ENCODE data around the gene GATA2. TPM values are rescaled to one million over a fixed set of nuclear protein-coding genes. Genes with fewer than 3 reads are reported as not detected.

Gene GATA2
- polyA plus RNA-seq, 3 donors = 0.07 to 0.36 TPM; not detected in 1

- 94% methylated on average over 10 of the region's 10 CpGs for WGBS (ENCODE audit: insufficient coverage)
- H3K4me2 ChIP-seq (replicated peaks; ENCODE audit: extremely low read depth, low read length, poor library complexity, severe bottlenecking) = no peak overlapping the region
- peaks cover 17% of the 10 kb centered on the region for H3K4me1 Mint-ChIP-seq
- H3K36me3 ChIP-seq (replicated peaks in 1 of 2; ENCODE audit: control insufficient read depth in 1 of 2, insufficient read depth in 2 of 2, low read length in 2 of 2) = no peaks in the 10 kb centered on the region
- peaks cover 9 to 11% of the 10 kb centered on the region in 2 donors for H3K4me1 ChIP-seq (ENCODE audit: control insufficient read depth in 1 of 2, insufficient read depth in 2 of 2, low read length in 2 of 2)
- H3K27me3 ChIP-seq (ENCODE audit: control insufficient read depth in 2 of 2, insufficient read depth in 2 of 2, low read length in 2 of 2) = peaks cover 28 to 35% of the 10 kb centered on the region in 2 donors
- no peak overlapping the region for H3K4me3 ChIP-seq (replicated peaks in 1 of 3; ENCODE audit: low read depth in 2 of 3, low read length in 3 of 3)
- no peak overlapping the region for H3K27ac Mint-ChIP-seq
- DNase-seq = no peak
- H3K27me3 Mint-ChIP-seq (ENCODE audit: low read depth in 3 of 3) = peaks cover 44 to 51% (median 49%) of the 10 kb centered on the region in 3 donors
- H2AFZ ChIP-seq (ENCODE audit: insufficient read depth, low read depth, low read length, poor library complexity, severe bottlenecking) = no peak overlapping the region
- peaks cover 0 to 10% of the 10 kb centered on the region in 2 donors for H3K9me3 ChIP-seq (replicated peaks in 1 of 2; ENCODE audit: control insufficient read depth in 1 of 2, insufficient read depth in 1 of 2, low read length in 2 of 2)
- H4K20me1 ChIP-seq (ENCODE audit: insufficient read depth, low read length) = no peaks in the 10 kb centered on the region
- no peak for TF ChIP-seq CTCF (IDR thresholded peaks at IDR 0.05)
- no peaks in the 10 kb centered on the region for H3K79me2 ChIP-seq (ENCODE audit: insufficient read depth, low read length)
- no peak overlapping the region for H3K9ac ChIP-seq (ENCODE audit: insufficient read depth, low read length, poor library complexity, severe bottlenecking)
- peaks cover 0 to 15% (median 4%) of the 10 kb centered on the region in 7 donors for H3K9me3 Mint-ChIP-seq
- no peak overlapping the region for H3K27ac ChIP-seq (ENCODE audit: low read depth in 1 of 2, low read length in 2 of 2)
- H3K4me3 Mint-ChIP-seq = no peak overlapping the region
- peaks cover 0 to 6% of the 10 kb centered on the region in 2 donors for H3K36me3 Mint-ChIP-seq
- intact Hi-C loops (cut with micrococcal nuclease) = loop anchor here in 1 of 2 donors (5.0 to 10.0 kb wide), 2 partner anchors 128 to 405 kb away; no protein-coding TSS in a partner anchor
Measured at GRCh38 chr3:128479558-128480086, 13.4 kb downstream of the GATA2 start.

GRCh38 chr3:128478576-128479506 is 14.2 kb downstream of the GATA2 start:
- H3K9me3 Mint-ChIP-seq = peaks cover 0 to 9% (median 4%) of the 10 kb centered on the region in 7 donors
- 70% methylated on average over 8 of the region's 11 CpGs for WGBS (ENCODE audit: insufficient coverage)

More at GRCh38 chr3:128478576-128479506, 14.2 kb downstream of the GATA2 start:
- no peak overlapping the region for H3K4me3 ChIP-seq (replicated peaks in 1 of 3; ENCODE audit: low read depth in 2 of 3, low read length in 3 of 3)
- peaks cover 20 to 27% of the 10 kb centered on the region in 2 donors for H3K27me3 ChIP-seq (ENCODE audit: control insufficient read depth in 2 of 2, insufficient read depth in 2 of 2, low read length in 2 of 2)
- H3K36me3 ChIP-seq (replicated peaks in 1 of 2; ENCODE audit: control insufficient read depth in 1 of 2, insufficient read depth in 2 of 2, low read length in 2 of 2) = no peaks in the 10 kb centered on the region
- Mint-ChIP-seq H3K27ac (no peak overlapping the region), H3K36me3 (peaks cover 0 to 5% of the 10 kb centered on the region in 2 donors), H3K4me3 (no peak overlapping the region), H3K27me3 (ENCODE audit: low read depth in 3 of 3) (peaks cover 36 to 46% (median 42%) of the 10 kb centered on the region in 3 donors), H3K4me1 (peaks cover 15% of the 10 kb centered on the region)
- no peak for TF ChIP-seq CTCF (IDR thresholded peaks at IDR 0.05)
- DNase-seq = no peak
- no peaks in the 10 kb centered on the region for H4K20me1 ChIP-seq (ENCODE audit: insufficient read depth, low read length)
- no peak overlapping the region for H2AFZ ChIP-seq (ENCODE audit: insufficient read depth, low read depth, low read length, poor library complexity, severe bottlenecking)
- H3K9me3 ChIP-seq (replicated peaks in 1 of 2; ENCODE audit: control insufficient read depth in 1 of 2, insufficient read depth in 1 of 2, low read length in 2 of 2) = peaks cover 0 to 9% of the 10 kb centered on the region in 2 donors
- intact Hi-C loops (cut with micrococcal nuclease) = no loop called here
- no peak overlapping the region for H3K27ac ChIP-seq (ENCODE audit: low read depth in 1 of 2, low read length in 2 of 2)
- H3K9ac ChIP-seq (ENCODE audit: insufficient read depth, low read length, poor library complexity, severe bottlenecking) = no peak overlapping the region
- H3K4me2 ChIP-seq (replicated peaks; ENCODE audit: extremely low read depth, low read length, poor library complexity, severe bottlenecking) = no peak overlapping the region
- H3K4me1 ChIP-seq (ENCODE audit: control insufficient read depth in 1 of 2, insufficient read depth in 2 of 2, low read length in 2 of 2) = peaks cover 5 to 9% of the 10 kb centered on the region in 2 donors
- no peaks in the 10 kb centered on the region for H3K79me2 ChIP-seq (ENCODE audit: insufficient read depth, low read length)

Data from CD14-positive monocyte (primary cell).